Stimulated activated CD4-positive, alpha-beta T cell treated with anti-CD3 and anti-CD28 coated beads, Interleukin-4, amount 100 ng/mL, for 48 hours (primary cell): Measurements from ENCODE around the gene PPP2R3B.

ENCODE experiments used
- DNase-seq, 2 donors: peaks; one replicate each; pipeline ENCODE4 v3.0.0-alpha.2; 2020; ENCODE audit warnings: low read depth in 2 of 2

PPP2R3B gene

DNA sequence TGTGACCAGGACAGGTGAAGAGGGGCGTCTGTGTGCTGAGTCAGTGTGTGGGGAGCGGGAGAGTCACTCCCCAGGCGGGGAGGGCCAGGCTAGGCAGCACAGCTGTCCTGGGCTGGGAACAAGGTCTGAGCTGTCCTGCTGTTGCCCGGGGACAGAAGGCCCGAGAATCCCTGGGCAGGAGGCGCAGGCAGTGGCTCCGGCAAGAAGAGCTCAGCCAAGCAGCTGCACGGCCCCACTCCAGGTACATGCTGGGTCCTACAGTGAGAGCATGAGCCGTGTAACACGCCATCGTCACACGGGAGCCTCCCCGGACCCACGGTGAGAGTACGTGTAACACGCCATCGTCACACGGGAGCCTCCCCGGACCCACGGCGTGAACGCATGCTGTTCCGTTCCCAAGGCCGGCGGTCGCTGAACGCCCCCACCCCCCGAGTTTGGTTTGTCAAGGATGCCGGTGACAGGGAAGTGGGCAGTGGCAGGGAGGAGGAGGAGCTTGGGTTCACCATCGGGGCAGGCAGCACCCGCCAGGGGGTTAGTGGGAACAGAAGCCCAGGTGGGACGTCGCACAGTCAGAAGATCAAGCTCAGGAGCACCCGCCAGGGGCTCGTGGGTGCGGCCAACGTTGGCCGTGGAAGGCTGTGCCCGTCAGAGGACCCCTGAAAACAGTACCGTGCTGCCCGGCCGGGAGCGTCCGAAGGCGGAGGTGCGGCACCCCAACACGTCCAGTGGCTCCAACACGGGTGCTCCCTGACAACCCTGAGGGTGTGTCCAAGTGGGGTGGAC lies 15.6 kb downstream of the PPP2R3B start:
- no peak for DNase-seq

DNA sequence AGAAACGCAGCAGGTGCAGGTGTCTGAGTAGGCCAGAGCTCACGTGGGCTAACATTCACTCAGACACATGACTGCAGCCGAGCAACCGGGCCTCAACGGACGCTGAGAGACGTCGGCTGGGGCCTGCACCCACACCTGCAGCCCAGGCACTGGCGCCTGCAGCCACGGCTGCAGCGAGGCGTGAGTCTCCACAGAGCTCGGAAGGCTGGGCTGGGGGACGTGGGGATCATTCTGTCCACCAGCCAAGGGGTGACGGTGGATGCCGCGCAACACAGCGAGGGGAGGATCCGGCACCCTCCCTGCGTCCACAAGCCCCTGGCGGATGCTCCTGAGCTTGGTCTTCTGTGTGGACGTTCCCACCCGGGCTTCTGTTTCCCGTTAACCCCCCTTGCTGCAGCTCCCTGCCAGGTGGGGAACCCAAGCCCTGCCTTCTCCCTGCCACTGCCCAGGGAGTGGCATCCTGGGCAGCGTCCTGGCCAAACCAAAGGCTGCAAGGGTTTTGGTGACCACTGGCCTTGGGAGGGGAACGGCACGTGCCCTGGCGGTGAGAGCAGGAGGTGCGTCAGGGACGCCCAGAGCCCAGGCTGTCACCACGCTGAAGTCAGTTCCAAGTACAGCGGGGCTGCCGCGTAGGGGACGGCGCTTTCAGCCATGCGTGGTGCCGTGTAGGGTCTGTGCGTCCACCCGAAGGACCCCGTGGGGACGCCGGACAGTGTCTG lies 16.3 kb downstream of the PPP2R3B start:
- no peak for DNase-seq

DNA sequence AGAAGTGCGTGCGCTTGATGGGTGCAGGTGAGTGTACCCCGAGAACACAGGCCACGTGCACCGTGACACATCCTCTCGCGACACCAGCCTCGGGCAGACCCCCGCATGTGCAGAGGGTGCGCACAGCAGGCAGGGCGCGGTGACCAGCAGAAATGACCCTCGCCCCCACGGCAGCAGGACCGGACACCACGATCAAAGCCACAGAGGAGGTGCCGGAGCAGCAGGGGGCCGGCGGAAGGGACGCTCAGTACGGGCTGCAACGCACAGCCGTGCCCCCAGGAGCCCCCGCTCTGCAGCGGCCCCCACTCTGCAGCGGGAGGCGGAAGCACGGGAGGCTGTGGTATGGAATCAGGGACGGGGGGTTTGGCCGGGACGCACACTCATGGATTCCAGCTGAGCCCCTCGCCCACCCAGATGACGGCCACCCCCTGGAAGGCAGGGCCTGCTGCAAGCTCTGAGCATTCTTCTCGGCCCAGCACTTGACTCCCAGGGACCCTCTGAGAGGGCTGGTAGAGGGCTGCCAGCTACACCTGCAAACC lies 17.1 kb downstream of the PPP2R3B start:
- DNase-seq = no peak

DNA sequence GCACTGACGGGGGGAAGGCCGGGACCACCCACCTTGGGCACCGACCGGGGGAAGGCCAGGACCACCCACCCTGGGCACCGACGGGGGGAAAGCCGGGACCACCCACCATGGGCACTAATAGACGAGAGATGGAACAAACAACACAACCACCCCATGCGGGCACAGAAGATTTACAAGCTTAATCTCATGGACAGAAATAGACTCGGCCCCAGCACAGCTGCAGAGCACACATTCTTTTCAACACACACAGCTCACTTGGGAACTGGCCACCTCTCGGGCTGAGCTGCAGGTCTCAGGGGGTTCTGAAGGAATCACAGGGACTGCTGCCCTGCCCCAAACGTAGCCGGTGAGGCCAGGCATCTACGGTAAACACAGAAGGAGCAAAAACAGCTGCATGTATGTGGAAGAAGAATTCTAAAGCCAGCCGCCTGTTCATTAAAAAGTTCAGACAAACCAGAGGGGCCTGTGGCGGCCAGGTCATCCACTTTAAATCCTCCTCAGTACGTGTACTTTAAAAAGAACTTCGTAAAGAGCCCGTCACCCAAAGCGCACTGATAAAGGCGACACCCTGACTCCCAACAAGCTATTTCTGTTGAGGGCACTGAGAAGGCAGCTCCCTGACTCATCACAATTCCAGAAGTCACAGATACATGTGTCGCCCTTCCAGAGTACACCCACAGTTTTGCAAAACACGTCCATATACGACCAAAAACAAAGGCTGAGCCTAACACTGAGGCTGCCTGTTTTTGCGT lies 17.7 kb downstream of the PPP2R3B start:
- no peak for DNase-seq

DNA sequence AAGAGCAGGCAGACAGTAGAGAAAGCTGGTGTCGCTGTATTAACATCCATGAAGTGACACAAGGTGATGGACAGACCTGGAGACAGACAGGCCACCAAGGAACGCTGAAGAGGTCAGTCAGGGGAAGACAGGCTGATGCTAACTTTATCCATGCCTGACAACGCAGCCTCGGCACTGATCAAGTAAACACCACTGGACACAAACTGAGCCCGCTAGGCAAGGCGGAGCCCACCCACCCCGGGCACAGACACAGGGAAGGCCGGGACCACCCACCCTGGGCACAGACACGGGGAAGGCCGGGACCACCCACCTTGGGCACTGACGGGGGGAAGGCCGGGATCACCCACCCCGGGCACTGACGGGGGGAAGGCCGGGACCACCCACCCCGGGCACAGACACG lies 18.8 kb downstream of the PPP2R3B start:
- DNase-seq = no peak

DNA sequence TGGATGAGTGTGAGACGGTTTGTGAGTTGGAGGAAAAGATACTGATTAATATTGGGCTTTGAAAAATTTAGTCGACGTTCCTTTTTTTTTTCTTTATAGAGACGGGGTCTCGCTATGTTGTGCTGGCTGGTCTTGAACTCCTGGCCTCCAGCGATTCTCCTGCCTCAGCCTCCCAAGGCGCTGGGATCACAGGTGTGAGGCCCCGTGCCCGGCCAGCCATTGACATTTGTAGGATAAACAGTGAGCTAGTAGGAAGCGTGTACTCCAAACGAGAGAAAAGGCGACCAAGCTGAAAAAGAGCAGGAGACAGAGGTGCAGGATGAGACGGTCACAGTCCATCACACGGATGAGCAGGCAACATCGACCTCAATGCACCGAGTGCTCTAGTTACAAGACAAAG lies 19.4 kb downstream of the PPP2R3B start:
- DNase-seq = no peak

DNA sequence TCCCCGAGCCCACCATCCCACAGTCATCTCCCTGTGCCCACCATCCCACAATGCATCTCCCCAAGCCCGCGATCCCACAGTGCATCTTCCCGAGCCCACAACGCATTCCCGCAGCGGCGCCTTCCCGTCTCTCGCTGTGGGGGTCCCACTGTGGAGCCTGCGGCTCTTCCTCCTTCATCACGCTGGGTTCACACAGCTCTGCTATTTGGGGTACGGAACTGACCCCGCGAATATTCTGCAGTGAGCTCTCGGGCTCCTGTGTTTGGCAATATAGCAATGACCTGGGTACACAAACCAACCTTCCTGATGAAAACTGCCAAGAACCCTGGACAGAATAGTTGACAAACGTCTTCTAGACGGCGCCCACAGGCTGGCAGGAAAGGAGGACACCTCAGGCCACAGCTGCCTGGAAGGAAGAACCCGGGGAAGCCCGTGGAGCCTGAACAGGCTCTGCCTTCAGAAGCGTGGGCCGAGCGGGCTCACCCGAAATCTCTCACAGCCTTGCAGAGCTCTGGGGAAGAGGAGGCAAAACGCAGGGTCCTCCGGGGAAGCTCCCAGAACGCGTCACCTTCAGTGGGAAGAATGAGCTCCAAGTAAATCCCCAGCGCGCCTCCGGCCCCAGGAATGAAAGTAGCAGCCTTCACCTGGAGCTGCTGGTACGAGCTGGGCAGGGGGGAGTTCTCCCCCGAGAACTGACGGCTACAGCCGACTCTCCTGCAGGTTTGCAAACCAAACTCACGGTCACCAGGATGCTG lies 22.9 kb downstream of the PPP2R3B start:
- no peak for DNase-seq

DNA sequence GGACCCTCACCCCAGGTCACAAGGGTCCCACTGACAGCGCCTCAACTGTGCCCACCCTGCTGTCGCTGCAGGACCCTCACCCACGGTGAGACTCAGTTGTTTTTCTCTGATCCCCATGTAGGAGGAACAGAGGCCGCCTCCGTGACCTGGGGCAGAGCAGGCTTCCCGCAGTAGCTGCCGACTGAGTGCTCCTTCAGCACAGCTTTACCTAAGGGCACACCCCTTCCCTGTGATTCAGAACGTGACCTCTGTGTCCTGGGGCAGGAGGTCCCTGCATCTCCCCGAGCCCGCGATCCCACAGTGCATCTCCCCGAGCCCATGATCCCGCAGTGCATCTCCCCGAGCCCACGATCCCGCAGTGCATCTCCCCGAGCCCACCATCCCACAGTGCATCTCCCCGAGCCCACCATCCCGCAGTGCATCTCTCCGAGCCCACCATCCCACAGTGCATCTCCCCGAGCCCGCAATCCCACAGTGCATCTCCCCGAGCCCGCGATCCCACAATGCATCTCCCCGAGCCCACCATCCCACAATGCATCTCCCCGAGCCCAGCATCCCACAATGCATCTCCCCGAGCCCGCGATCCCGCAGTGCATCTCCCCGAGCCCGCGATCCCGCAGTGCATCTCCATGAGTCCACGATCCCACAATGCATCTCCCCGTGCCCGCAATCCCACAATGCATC lies 23.6 kb downstream of the PPP2R3B start:
- DNase-seq = no peak

DNA sequence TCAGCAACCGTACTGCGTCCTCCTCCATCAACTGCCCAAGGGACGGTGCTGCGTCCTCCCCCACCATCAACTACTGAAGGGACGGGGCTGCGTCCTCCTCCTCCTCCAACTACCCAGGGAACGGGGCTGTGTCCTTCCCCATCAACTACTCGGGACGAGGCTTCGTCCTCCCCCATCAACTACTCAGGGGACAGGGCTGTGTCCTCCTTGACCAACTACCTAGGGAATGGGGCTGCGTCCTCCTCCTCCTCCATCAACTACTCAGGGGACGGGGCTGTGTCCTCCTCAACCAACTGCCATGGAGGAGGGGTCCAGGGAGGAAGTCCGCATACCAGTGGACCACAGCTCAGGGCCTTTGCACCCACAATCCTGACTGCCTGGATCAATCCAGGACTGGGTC lies 24.4 kb downstream of the PPP2R3B start:
- DNase-seq = no peak

DNA sequence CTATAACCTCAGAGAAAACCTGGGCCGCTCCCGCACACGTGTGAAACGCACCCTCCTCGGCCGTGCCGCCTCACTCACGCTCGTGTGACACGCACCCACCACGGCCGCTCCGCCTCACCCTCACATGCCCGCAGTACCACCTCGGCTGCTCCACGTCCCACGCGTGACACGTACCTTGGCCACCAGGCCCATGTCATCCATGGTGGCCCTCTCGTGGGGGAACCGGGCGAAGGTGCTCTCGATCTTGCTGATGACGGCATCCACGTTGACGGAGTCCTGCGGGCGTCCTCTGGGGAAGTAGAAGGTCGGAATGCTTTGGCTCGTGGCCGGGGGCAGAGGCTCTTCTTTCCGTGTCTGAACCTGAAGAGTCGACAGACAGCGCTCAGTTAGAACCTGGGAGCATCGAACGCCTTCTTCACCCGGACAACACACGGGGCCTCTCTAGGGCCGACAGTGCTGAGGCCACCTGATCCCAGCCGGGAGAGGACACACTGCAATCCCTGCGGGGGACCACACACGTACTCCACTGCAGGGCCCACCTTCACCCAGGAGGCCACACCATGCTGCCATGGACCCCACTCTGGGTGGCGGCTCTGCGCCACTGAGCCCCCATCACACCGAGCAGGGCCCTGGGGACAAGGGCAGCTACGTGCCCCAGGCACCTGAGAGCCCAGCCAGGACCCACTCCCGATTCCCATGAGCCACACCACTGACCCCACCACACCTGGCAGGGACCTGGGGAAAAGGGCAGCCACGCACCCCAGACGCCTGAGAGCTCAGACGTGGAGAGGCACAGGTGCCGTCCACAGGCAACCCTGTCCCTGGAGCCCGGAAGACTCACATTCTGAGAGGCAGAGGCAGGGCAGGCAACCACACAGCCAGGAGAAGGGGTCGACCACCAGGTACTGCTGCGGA lies 25.2 kb downstream of the PPP2R3B start:
- DNase-seq = no peak

DNA sequence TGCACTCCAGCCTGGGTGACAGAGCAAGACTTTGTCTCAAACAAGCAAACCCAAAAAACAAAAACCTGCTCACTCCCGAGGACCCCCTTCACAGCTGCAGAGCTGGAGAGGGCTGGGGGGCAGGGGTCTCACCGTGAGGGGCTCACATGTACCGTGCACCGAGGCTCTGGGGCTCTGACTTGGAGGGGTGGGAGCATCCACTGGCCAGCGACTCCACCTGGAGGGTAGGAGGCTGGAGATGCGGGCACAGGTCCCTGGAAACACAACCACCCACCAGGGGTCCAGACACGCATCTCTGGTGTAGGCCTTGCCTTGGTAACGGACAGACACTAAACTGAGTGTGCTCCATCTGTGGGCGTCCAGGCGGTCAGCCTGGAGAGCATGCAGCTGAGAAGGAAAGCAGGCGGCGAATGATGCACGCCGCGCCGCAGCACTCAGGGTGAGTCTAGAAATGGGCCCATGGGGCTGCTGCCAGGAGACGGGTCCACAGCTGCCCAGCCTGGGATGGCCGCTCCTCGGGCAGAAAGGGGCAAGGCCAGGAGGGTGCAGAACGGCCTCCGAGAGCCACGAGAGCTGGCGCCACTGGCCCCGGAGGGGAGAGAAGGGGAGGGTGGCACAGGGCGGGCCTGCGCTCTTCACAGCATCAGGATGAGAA lies 26.1 kb downstream of the PPP2R3B start:
- no peak for DNase-seq

DNA sequence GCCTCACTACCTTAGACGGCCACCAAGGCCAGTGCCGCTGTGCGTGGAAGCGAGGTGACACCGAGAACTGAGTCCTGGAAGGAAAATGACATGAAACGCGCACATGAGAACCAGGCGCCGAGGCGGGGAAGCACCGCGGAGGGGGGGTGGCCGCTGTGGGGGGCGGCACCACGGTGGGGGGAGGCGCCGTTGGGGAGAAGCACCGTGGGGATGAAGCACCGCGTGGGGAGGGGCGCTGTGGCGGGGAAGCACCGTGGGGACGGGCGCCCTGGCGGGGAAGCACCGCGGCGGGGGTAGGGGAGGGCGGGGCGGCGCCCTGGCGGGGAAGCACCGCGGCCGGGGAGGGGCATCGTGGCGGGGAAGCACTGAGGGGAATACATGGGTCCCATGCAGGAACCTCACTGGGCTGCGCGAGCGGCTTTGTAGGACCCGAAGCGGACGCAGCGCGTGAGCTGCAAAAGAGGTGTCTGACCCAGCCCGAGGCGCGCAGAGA lies 28.0 kb downstream of the PPP2R3B start:
- no peak for DNase-seq

DNA sequence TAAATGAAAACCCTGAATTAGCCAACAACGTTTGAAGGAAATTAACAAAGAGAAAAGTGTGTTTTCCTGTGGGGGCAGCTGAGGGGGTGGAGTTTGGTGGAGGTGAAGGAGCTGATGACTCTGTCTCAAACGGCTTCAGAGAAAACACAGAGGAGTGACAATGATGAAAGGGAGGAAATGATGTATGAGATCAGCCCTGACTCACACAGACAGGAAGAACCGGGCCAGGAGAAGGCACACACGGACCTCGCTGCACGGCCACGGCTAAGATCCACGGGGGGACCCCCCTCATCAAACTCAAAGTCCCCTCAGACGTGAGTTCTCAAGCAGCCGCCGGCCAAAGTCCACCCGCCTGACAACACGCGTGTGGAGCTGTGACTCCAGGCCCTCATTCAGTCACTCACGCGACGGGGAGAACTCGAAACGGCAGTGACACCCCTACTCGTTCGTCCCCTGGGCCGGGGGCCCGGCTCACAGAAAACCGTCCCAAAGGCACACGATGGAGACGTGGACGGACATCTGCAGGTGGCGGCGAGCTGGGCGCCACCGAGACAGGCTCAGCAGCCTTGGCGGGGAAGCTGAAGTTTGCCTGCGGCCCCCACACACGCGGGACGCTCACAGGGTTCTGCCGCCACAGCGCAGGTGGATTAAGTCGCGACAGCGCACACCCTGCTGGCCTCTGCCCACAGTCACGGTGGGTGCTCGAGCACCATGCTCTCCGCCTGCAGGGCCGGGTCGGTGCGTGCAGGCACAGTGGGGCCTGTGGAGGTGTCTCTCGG lies 28.8 kb downstream of the PPP2R3B start:
- peak in 1 of 2 donors; percentile 9 for DNase-seq

DNA sequence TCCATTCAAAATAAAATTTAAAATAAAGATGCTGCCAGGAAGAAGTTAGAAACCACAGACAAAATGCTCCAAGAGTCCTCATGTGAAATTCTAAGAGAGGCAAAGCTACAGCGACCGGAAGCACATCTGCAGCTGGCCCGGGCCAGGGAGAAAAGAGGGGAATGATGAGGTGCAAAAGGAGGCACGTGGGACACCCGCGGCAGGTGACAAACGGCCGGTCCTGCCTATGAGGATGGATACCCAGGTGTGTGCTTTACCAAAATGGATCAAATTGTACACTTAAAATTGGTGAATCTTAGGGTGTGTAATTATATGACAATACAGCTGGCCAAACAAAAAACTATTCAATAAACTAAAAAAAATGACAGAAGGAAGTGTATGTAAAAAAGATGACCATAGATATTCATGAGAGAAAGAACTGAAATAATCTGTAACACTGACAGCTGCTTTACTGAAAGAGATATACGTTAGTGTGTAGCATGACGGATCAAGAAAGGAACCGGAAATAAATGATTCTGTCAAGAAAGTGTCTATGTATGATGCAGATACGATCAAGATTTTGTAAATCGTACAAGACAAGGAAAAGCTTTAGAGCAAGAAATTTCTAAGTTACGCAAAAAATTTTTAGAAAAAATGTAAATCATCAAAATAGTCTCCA lies 29.5 kb downstream of the PPP2R3B start:
- DNase-seq = no peak

DNA sequence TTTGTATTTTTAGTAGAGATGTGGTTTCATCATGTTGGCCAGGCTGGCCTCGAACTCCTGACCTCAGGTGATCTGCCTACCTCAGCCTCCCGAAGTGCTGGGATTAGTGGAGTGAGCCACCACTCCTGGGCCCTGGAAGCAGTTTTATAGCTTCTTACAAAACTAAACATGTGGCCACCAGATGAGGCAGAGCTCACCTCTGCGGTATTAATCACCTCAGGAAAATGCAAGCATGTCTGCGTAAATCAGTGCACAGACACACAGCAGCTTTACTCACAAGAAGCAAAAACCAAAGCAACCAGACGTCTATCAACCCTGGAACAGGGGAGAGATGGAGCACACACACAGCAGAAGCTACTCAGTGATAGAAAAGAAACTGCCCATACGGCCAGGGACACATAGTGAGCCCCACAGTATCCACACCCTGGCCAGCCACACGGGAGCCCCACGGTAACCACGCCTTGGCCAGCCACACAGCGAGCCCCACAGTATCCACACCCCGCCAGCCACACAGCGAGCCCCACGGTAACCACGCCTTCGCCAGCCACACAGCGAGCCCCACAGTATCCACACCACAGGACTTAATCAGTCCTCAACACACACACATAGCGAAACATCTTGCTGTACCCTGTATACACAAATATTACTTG lies 30.2 kb downstream of the PPP2R3B start:
- no peak for DNase-seq

DNA sequence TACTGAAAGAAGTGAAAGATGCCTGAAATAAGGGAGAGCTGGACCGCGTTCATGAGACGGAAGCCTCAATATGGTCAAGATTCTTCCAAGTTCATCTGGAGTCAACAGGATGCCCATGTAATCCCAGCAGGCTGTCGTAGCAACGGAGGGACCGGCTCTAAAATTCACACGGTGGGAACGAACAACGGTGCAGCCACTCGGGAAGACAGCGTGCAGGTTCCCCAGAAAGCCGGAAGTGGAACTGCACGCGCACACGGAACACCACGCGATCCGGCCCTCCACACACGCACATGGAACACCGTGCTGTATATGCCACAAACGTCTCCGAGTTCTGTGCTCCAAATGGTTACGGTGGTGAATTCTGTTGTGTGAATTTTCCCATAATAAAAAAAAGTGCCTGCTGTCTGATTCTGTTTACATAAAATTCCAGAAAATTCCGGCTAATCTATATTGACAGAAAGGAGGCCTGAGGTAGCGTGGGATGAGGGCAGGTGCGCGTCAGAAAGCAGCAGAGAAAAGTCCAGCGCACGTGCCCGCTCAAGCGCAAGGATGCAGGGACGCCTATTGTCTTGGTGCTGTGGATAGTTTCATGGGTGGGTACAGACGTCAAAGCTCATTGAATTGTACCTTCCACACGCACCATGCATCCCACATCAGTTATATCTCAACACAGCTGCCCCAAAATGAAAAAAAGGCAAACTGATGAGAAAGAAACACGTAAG lies 31.2 kb downstream of the PPP2R3B start:
- no peak for DNase-seq
